Measurements from ENCODE around the gene NAALAD2.
"Not testable (repeated sequence)": the region's sequence is repeated elsewhere in the genome, so short reads cannot be mapped to it uniquely, and the experiment has no call there.

NAALAD2 gene

GRCh38 chr11:90124946-90125345 is 9.5 kb upstream of the NAALAD2 start:
- no peak for DNase-seq (ENCODE audit: low read depth)
- no peak overlapping the region for H3K4me3 ChIP-seq (replicated peaks; ENCODE audit: low read depth, low read length)
- TF ChIP-seq CTCF (IDR thresholded peaks at IDR 0.05; ENCODE audit: low read length, missing control alignments), result no peak

- no peak for TF ChIP-seq CTCF (IDR thresholded peaks at IDR 0.05; ENCODE audit: low read length, missing control alignments)
- DNase-seq (ENCODE audit: low read depth), result no peak
- peak overlapping the region; percentile 73 for H3K4me3 ChIP-seq (replicated peaks; ENCODE audit: low read depth, low read length)
Observed at GRCh38 chr11:90133560-90134477, 644 bp upstream of the NAALAD2 start.

- TF ChIP-seq CTCF (IDR thresholded peaks at IDR 0.05; ENCODE audit: low read length, missing control alignments), result no peak
- H3K4me3 ChIP-seq (replicated peaks; ENCODE audit: low read depth, low read length), result peak overlapping the region; percentile 73
- DNase-seq (ENCODE audit: low read depth), result peak; percentile 17
Observed at GRCh38 chr11:90135016-90135415, 553 bp downstream of the NAALAD2 start.

GRCh38 chr11:90148900-90149299 is 14.4 kb downstream of the NAALAD2 start:
- peak; percentile 18 for TF ChIP-seq CTCF (IDR thresholded peaks at IDR 0.05; ENCODE audit: low read length, missing control alignments)
- no peak overlapping the region for H3K4me3 ChIP-seq (replicated peaks; ENCODE audit: low read depth, low read length)
- DNase-seq (ENCODE audit: low read depth), result peak; percentile 8

GRCh38 chr11:90166982-90167573 is 32.6 kb downstream of the NAALAD2 start:
- H3K4me3 ChIP-seq (replicated peaks; ENCODE audit: low read depth, low read length), result not testable (repeated sequence)

GRCh38 chr11:90167704-90168103 is 33.2 kb downstream of the NAALAD2 start:
- DNase-seq (ENCODE audit: low read depth); H3K4me3 ChIP-seq (replicated peaks; ENCODE audit: low read depth, low read length): not testable (repeated sequence)

More at GRCh38 chr11:90166982-90167573, 32.6 kb downstream of the NAALAD2 start:
- not testable (repeated sequence) for DNase-seq (ENCODE audit: low read depth)

- DNase-seq (ENCODE audit: low read depth), result no peak
- no peak for TF ChIP-seq CTCF (IDR thresholded peaks at IDR 0.05; ENCODE audit: low read length, missing control alignments)
- H3K4me3 ChIP-seq (replicated peaks; ENCODE audit: low read depth, low read length), result no peak overlapping the region
Observed at GRCh38 chr11:90168571-90168970, 34.1 kb downstream of the NAALAD2 start.

GRCh38 chr11:90171359-90171758 is 36.9 kb downstream of the NAALAD2 start:
- no peak overlapping the region for H3K4me3 ChIP-seq (replicated peaks; ENCODE audit: low read depth, low read length)
- TF ChIP-seq CTCF (IDR thresholded peaks at IDR 0.05; ENCODE audit: low read length, missing control alignments), result no peak
- no peak for DNase-seq (ENCODE audit: low read depth)
